ENCODE measurements around the gene ZNF428.

ZNF428 gene

DNA sequence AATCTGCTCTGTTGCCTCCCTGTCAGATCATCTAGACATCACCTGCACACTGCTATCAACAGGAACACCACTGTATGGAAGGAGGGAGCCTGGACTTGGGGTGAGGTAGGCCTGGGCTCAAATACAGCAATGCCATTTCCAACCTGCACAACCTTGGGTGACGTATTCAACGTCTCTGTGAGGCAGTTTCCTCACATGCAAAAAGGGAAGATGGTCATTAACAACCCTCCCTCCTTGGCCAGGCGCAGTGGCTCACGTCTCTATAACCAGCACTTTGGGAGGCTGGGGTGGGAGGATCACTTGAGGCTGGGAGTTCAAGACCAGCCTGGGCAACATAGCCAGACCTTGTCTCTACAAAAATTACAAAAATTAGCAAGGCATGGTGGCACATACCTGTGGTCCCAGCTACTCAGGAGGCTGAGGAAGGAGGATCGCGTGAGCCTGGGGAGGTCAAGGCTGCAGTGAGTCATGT is 57.2 kb downstream of the ZNF428 start:
- no peak for DNase-seq (ENCODE audit: low read depth)

- no peak for DNase-seq (ENCODE audit: low read depth)
Observed at GRCh38 chr19:43561139-43561970, 58.1 kb downstream of the ZNF428 start.

- DNase-seq (ENCODE audit: low read depth) = no peak
Observed at GRCh38 chr19:43560687-43561086, 58.7 kb downstream of the ZNF428 start.

All from activated T-helper 9 cell treated with anti-CD3 and anti-CD28 coated beads, Interleukin-2, amount 50 U/mL, for 16 hours (primary cell).